Right atrium auricular region (tissue), 2 donors: ENCODE measurements around the gene CFTR. TPM values are rescaled to one million over a fixed set of nuclear protein-coding genes. Genes with fewer than 3 reads are reported as not detected.

ENCODE experiments used
- DNase-seq: peaks from one replicate; pipeline ENCODE4 v3.0.0-alpha.2; 2019; ENCODE audit warnings: low spot score
- H3K27ac ChIP-seq, 2 donors: fragments of 200-600 bp; sonication (generic); 1 replicate in 1 of 2; 2 replicates in 1 of 2; pipeline ENCODE4 v1.5.1; 2016 to 2019
- H3K27me3 ChIP-seq, 2 donors: fragments of 200-600 bp; sonication (generic); one replicate each; pipeline versions ENCODE4 v1.5.1 to v1.6.0; 2017 to 2019
- H3K36me3 ChIP-seq: fragments of 200-600 bp; sonication (generic); one replicate; pipeline ENCODE4 v1.5.1; 2016
- H3K4me1 ChIP-seq, 2 donors: fragments of 200-600 bp; sonication (generic); one replicate each; pipeline versions ENCODE4 v1.5.1 to v1.6.0; 2017 to 2019
- H3K4me3 ChIP-seq, 2 donors: fragments of 200-600 bp; sonication (generic); 1 replicate in 1 of 2; 2 replicates in 1 of 2; pipeline ENCODE4 v1.5.1; 2017 to 2019; ENCODE audit warnings: mild to moderate bottlenecking in 1 of 2, moderate library complexity in 1 of 2
- H3K9me3 ChIP-seq, 2 donors: fragments of 200-600 bp; sonication (generic); one replicate each; pipeline ENCODE4 v1.5.1; 2019
- total RNA-seq, 2 donors: library from RNA; depleted of rRNA; stranded (reverse); fragments of >200 nt; gene quantifications; one replicate each; pipeline ENCODE4 v1.1.0, GENCODE V29; 2016
- TF ChIP-seq, protein P1 (sequence below), 2 donors: fragments of 200-600 bp; sonication (generic); IDR thresholded peaks; one replicate each; pipeline ENCODE4 v1.5.1; 2019; ENCODE audit warnings: antibody characterized with exemption in 2 of 2

The CFTR gene
- total RNA-seq, 2 donors from 2014 or later, result 0.67 to 1.3 TPM

DNA sequence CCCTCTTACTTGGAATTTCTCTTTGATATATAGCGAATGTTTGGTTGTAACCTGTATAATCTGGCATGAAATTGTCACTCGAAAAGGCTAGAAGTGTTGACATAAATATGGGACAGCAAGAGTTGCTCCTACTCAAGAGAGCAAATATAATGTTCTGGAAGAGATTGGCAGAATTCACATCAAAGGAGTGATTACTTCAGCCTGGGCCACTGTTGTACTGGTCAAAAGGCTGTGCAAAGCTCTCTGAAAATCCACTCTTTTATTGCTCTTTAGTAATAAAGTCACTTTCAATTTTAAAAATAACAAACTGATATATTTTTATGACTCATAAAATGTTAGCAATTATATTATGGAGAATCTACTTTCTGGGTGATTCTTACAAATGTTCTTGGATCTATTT is 58.2 kb downstream of the CFTR start:
- no peak overlapping the region for H3K27ac ChIP-seq
- no peak overlapping the region for H3K4me3 ChIP-seq
- H3K9me3 ChIP-seq, result no peaks in the 10 kb centered on the region
- H3K4me1 ChIP-seq, result no peaks in the 10 kb centered on the region
- H3K36me3 ChIP-seq, result no peaks in the 10 kb centered on the region
- TF ChIP-seq, protein P1, sequence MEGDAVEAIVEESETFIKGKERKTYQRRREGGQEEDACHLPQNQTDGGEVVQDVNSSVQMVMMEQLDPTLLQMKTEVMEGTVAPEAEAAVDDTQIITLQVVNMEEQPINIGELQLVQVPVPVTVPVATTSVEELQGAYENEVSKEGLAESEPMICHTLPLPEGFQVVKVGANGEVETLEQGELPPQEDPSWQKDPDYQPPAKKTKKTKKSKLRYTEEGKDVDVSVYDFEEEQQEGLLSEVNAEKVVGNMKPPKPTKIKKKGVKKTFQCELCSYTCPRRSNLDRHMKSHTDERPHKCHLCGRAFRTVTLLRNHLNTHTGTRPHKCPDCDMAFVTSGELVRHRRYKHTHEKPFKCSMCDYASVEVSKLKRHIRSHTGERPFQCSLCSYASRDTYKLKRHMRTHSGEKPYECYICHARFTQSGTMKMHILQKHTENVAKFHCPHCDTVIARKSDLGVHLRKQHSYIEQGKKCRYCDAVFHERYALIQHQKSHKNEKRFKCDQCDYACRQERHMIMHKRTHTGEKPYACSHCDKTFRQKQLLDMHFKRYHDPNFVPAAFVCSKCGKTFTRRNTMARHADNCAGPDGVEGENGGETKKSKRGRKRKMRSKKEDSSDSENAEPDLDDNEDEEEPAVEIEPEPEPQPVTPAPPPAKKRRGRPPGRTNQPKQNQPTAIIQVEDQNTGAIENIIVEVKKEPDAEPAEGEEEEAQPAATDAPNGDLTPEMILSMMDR (IDR thresholded peaks at IDR 0.05), result no peak
- no peak for DNase-seq
- no peaks in the 10 kb centered on the region for H3K27me3 ChIP-seq

DNA sequence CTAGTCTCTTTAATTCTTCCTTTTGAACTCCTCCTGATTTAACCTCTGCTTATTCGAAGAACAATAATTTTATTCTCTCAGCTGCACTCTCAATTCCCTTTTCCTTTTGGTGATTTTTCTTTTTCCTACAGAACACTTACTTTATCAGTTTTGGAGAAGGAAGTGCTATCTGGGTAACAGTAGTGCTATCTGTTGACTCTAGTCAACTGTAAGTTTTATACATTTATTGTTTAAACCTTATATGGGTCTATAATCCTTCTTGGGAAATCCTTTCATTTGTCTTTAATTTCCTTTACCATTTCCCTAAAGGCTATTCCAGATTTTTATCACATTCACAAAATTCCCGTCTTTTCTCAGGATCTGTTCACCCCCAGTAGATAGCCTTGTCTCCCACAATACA is 64.2 kb downstream of the CFTR start:
- no peak overlapping the region for H3K4me3 ChIP-seq
- TF ChIP-seq, protein P1 (IDR thresholded peaks at IDR 0.05), result no peak

DNA sequence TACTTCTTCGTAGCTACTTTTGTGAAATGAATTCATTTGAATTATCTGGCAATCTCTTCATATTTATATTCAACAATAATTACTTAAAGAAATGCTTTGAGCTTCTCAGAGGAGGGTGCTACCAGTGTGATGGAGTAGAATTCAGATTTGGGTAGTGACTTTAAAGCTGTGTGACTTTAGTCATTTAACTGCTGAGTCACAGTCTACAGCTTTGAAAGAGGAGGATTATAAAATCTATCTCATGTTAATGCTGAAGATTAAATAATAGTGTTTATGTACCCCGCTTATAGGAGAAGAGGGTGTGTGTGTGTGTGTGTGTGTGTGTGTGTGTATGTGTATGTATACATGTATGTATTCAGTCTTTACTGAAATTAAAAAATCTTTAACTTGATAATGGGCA is 68.2 kb downstream of the CFTR start:
- Histone ChIP-seq H3K4me1 (no peaks in the 10 kb centered on the region), H3K27ac (no peak overlapping the region), H3K4me3 (no peak overlapping the region), H3K9me3 (no peaks in the 10 kb centered on the region), H3K36me3 (no peaks in the 10 kb centered on the region), H3K27me3 (no peaks in the 10 kb centered on the region)
- TF ChIP-seq, protein P1 (IDR thresholded peaks at IDR 0.05), result no peak
- no peak for DNase-seq

More for the DNA sequence above, 64.2 kb downstream of the CFTR start:
- no peak for DNase-seq
- Histone ChIP-seq H3K36me3 (no peaks in the 10 kb centered on the region), H3K4me1 (no peaks in the 10 kb centered on the region), H3K27me3 (no peaks in the 10 kb centered on the region), H3K9me3 (no peaks in the 10 kb centered on the region), H3K27ac (no peak overlapping the region)

DNA sequence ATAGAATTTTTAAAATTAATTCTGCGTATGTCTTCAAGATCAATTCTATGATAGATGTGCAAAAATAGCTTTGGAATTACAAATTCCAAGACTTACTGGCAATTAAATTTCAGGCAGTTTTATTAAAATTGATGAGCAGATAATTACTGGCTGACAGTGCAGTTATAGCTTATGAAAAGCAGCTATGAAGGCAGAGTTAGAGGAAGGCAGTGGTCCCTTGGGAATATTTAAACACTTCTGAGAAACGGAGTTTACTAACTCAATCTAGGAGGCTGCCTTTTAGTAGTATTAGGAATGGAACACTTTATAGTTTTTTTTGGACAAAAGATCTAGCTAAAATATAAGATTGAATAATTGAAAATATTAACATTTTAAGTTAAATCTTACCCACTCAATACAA is 70.8 kb downstream of the CFTR start:
- no peak overlapping the region for H3K4me3 ChIP-seq
- no peak overlapping the region for H3K27ac ChIP-seq
- TF ChIP-seq, protein P1 (IDR thresholded peaks at IDR 0.05), result no peak
- H3K4me1 ChIP-seq, result no peaks in the 10 kb centered on the region
- H3K36me3 ChIP-seq, result no peaks in the 10 kb centered on the region
- DNase-seq, result no peak
- H3K9me3 ChIP-seq, result no peaks in the 10 kb centered on the region
- H3K27me3 ChIP-seq, result no peaks in the 10 kb centered on the region

DNA sequence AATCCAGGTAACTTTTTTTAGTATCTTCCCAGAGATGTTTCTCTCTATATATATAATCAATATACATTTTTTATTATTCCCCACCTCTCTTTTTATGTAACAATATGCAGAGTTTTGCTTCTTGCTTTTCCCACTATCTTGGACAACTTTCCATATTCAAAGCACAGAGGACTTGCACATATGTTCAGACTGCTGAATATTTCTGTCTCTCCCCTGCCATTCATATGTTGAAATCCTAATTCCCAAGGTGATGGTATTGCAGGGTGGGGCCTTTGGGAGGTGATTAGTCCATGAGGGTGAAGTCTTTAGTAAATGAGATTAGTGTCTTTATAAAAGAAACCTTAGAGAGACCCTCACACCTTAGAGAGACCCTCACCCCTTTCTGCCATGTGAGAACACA is 72.8 kb downstream of the CFTR start:
- H3K27me3 ChIP-seq, result no peaks in the 10 kb centered on the region
- DNase-seq, result no peak
- no peaks in the 10 kb centered on the region for H3K9me3 ChIP-seq
- TF ChIP-seq, protein P1 (IDR thresholded peaks at IDR 0.05), result no peak
- H3K36me3 ChIP-seq, result no peaks in the 10 kb centered on the region
- H3K4me1 ChIP-seq, result no peaks in the 10 kb centered on the region
- no peak overlapping the region for H3K4me3 ChIP-seq
- H3K27ac ChIP-seq, result no peak overlapping the region

DNA sequence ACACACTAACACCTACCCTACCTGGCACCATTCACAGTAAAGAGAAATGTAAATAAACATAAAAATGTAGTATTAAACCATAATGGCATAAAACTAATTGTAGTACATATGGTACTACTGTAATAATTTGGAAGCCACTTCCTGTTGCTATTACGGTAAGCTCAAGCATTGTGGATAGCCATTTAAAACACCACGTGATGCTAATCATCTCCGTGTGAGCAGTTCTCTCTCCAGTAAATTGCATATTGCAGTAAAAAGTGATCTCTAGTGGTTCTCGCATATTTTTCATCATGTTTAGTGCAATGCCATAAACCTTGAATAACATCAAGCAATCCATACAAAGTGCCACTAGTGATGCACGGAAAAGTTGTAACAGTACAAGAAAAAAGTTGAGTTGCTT is 75.4 kb downstream of the CFTR start:
- Histone ChIP-seq H3K4me3 (no peak overlapping the region), H3K4me1 (no peaks in the 10 kb centered on the region), H3K27ac (no peak overlapping the region), H3K36me3 (no peaks in the 10 kb centered on the region), H3K27me3 (no peaks in the 10 kb centered on the region), H3K9me3 (no peaks in the 10 kb centered on the region)
- TF ChIP-seq, protein P1 (IDR thresholded peaks at IDR 0.05), result no peak
- no peak for DNase-seq
